ENCODE measurements around the gene HSPA12B.

Gene HSPA12B

DNA sequence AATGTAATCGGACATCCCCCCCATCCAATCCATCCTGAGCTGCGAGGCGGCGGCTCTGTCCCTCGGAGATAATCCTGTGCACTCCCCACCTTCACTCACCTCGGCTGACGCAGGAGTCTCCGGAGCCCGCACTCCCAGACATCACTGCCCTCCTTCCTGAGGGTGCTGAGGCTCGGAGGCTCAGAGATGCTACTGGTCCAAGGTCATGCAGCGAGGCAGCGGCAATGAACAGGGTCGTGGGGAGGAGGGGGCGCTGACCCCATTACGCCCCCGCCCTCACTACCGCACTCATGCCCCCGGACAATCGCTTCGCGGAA is 34.6 kb downstream of the HSPA12B start:
- DNase-seq (ENCODE audit: low spot score), result no peak

DNA sequence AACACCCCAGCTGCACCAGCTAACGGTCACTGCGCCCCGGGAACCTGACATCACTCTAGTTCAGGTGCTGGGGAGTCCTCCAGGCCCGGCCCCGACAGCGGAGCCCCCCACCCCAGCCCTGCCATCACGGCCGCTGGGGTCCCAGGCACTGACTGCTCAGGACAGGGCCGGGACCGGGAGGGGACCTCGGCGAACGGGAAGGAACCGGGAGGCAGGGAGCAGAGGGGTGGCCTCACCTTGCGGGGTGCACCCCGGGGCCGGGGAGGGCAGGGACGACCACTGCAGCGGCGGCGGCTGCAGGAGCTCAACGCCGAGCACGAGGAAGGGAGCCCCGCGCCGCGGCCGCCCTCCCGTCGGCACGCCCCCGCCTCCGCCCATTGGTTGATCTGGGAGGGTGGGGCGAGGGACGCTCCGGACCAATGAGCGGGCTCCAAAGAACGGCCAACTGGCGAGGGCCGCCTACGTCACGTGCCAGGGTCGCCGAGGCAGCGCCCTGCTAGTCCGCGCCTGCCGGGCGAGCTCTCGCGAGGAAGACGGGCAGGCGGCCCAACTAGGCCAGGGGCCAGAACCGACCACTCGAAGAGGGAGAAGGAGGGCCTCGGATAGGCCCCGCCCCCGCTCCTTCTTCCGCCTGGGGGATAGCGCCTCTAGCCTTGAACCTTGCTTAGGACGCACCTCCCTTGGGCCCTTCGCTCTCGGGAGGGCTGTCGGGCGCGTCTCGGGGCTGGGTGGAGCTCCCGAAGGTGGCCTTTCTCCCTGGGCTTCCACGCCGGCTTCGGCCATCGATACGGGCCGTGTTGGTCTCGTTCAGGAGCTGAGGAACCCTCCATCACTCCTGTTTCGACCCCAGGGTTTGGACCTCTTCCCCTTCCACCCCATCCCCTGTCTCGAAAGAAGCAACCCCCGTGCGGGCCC is 35.2 kb downstream of the HSPA12B start, which contains the start of gene ADISSP:
TSS of gene ADISSP (minus strand) at position 327 of the 915 bp plus-strand sequence. CDS start 7,653 bp downstream, outside the sequence.
- DNase-seq (ENCODE audit: low spot score), result peak; percentile 99

DNA sequence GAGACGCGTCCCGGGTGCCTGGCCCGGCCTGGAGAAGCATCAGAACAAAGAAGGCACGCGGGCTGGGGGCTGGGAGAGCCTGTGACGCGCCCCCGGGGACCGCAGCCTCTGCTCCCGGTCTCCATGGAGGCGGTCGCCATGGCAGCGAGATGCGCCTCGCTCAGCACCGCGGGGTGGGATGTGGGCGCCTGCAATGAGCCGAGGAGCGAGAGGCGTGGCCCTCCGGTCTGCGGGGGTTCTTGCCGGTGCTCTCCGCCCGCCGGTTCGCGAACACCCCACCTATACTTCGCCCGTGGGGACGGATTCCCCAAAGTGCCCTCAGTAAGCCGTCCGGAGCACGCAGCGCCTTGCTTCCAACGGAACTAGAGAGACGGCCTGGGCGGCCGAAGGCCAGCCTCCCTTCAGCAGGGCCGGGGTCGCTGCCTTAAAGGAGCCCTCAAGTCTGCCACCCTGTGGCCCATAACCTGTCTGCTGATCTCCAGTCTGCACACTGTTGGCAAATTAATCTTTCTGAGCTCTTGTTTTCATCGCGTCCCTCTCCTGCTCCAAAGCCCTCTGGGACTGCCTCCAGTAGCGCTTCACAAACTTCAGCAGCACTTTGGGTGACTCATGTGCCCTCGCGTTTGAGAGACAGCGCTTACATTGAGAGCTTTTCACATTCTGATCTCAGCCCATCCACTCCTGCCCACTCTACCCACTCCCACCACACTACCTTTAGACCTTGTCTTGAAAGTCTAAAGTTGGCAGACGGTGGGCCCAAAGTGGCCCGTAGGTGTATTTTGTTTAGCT is 36.1 kb downstream of the HSPA12B start:
- peak; percentile 87 for DNase-seq (ENCODE audit: low spot score)

DNA sequence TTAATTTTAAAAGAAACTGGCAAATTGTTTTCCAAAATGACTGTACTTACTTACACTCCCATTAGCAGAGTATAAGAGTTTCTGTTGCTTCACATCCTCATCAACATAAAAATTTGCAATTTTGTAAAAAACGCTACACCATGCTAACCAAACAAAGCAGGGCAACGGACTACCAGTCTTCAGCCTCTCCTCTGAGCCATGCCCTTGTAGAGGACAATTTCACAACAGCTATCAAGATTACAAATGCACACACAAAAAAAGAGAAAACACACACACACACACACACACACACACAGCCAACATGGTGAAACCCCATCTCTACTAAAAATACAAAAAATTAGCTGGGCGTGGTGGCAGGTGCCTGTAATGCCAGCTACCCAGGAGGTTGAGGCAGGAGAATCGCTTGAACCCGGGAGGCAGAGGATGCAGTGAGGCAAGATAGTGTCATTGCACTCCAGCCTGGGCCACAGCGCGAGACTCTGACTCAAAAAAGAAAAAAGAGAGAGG is 39.1 kb downstream of the HSPA12B start:
- DNase-seq (ENCODE audit: low spot score), result no peak

DNA sequence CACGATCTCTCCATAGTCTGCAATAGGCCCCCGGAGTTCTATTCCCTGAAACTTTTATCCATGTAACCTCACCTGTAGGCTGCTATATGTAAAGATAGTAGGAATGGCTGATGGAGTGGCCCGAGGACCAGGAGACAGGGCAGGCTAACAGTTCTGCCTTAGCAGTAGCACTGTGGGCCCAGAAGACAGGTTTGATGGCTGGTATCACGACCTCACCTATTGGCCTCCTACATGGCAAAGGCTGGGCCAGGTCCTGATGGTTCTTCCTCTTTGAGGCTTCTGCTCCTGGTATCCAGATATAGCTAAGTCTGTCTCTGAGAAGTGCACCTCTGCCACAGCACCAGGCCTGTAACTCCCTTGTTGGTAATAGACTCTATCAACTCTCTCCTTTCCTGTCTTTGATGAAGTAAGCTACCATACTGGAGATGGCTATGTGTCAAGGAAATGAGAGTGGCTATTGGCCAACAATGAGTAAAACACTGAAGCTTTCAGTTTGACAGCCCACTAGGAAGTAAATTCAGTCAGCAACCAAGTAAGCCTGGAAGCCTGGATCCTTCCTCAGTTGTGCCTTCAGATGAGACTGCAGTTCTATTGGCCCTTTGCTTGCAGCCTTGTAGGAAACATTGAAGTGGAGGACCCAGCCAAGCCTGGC is 43.1 kb downstream of the HSPA12B start:
- no peak for DNase-seq (ENCODE audit: low spot score)

DNA sequence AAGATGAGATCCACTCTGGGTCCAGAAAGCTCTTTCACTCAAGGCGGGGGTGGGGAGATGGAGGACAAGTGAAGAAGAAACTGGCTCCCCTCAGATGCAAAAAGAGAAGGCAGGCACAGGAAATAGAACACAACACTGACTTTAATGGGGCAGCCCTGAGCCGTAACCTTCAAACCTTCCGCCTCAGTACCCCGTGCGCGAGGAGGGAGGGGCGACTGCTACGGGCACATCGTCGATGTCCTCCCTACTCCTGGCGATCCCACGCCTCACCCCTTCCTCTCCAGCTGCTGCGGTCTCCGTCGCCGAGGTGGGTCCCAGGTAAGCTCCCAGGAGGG is 44.9 kb downstream of the HSPA12B start:
- DNase-seq (ENCODE audit: low spot score), result no peak

DNA sequence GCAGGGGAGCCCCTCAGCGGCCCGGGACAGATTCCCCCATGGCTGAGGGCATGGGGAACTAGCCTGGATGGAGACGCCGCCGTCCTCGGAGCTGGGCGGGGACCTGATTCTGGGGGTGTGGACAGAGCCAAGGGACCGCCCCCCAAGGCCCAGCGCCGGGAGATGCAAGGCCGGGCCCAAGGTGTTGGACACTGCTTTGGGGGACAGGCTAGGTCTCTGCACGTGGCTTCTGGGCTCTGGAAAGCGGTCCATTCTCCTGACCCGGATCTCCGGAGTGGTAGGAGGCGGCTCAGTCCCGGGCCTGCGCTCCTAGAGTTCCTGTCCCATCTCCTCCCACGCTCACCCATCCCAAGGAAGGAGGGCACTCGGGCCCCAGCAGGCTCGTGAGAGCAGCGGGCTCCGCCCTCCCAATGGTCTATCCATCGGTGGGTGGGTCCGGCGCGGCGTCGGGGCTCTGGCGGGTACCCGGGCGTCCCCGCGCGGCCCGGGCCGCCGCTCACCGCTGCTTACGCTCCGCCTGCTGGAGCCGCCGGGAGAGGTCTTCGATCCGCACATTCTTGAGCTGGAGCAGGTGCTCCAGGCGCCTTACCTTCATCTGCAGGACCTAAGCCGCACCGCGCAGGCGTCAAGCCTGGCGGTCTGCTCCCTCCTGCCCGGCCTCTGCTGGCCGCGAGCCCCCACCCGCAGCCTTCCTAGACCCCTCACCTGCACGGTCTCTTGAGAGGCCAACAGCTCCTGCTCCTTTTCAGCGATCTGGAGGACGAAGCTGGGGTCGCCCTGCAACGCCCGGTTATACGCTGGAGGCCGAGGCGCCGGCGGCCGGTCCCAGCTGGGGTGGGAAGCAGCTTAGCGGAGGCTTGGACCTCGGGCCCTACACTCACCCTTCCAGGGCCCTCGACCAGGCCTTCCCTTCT is 45.5 kb downstream of the HSPA12B start:
- DNase-seq (ENCODE audit: low spot score), result peak; percentile 60

DNA sequence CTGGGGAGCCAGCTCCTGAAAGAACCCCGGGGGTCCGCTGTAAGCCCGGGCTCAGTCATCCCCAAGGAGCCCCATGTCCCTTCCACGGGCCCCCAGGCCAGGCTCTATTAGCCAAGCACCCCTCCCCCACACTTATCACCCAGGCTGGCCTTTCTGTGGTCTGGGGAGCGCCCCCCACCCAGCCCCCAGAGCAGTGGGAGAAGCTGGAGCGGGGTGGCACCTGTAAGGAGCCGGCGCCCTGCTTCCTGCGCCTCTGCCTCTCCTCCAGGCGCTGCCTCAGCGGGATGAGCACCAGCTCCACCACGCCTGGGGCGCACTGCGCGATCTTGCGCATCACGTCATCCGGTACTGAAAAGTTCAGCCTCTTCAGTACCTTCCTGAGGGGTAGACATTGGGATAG is 46.5 kb downstream of the HSPA12B start:
- DNase-seq (ENCODE audit: low spot score), result no peak

DNA sequence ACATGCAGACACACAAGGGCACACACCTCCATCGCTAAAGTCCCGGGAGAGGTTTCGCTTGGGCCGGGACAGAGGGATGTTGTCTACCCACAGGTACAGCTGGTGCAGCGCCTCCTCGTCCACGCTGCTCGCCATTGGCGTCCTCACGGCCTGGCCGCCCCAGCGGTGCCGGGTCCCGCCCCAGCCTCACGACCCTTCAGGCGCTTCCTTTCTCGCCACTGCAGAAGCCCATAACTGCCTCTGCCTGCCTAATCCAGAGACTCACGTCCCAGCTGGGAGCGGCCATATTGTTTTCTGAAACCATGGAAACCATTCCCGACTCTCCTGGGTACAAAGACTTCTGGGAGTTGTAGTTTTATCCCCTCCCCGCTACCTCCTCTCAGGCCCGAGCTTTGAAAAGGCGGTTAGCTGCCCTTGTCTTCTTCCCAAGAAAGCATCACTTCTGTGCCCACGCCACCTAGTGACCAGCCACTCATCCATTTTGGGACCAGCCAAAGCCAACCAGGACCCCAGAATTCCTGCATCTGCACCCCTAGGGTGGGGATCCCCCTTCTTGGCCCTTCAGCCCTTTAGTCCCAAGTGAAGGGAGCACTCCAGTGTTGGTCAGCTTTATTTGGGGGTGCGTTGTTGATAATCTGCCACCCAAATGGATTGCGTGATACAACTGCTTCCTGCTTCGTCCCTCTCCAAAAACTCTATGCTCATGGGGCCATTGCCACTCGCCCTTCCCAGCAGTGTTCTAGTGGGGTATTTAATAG is 48.8 kb downstream of the HSPA12B start, which contains the start of gene SPEF1:
TSS of gene SPEF1 (minus strand) at position 296 of the 758 bp plus-strand sequence. CDS start at position 135, 161 bp downstream.
- DNase-seq (ENCODE audit: low spot score), result peak; percentile 94

DNA sequence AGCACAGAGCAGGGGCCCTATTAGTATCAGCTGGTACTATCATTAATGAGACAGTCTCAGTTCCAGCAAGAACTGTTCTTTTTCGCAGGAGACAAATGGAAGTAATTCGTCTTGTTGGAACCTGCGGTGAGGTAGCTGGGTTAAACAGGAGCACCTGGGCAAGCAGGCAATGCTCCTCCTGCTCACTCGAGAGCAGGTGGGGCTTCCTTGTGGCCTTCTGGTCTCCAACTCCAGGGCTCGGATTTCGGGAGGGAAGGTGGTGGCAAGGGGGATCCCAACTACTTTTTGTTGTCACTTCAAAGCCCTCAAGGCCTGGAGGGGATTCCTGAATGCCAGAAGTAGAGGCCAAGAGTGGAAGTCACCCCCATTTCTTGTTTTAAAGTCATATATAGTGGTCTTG is 50.1 kb downstream of the HSPA12B start:
- no peak for DNase-seq (ENCODE audit: low spot score)

DNA sequence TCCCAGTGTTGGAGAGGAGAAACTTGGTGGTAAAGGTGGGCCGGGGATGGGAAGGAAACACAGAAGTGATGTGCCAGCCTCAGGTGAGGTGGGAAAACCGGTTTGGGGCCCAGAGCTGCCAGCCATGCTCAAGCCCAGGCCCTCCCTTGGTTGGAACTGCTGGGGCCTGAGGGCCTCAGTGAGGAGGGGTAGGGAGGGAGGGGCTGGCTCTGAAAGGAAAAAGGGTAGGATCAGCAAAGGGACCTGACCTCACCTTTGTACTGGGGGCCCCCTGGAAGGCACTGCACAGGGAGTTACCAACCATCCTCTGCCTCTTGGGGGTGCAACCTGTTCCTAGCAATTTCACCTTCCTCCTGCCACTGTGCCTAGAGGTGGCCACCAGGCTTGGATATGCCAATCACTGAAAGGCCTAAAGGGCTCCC is 50.6 kb downstream of the HSPA12B start:
- DNase-seq (ENCODE audit: low spot score), result no peak

DNA sequence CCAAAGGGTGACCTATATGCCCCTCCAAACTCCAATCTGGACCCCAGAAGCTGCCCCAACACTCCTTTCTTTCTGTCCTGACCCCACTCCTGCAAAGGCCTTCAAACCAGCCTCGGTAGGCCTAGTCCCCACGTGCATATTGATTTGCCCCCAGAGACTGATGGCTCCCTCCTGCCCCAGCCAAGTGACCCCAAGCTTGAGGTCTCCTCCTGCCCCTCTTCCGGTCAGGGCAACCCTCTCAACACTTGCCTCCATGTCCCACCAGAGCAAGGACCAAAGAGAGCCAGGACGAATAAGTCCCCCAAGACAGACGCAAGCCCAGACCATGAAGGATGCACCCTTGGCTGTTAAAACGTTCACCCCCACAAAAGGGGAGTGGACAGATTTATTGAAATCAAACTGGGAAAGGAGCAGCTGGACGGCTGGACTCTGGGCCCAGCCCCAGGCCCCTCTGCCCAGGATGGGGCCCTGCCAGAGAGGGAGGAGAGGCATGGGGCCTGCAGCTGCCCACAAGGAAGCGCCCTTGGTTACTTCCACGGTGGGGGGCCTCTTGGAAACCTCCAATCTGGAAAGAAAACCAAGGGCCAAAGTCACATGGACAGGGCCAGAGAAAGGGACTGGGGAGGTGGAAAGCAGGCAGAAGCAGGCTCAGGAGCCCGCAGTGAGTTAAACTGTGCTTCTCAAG is 51.2 kb downstream of the HSPA12B start:
- no peak for DNase-seq (ENCODE audit: low spot score)

DNA sequence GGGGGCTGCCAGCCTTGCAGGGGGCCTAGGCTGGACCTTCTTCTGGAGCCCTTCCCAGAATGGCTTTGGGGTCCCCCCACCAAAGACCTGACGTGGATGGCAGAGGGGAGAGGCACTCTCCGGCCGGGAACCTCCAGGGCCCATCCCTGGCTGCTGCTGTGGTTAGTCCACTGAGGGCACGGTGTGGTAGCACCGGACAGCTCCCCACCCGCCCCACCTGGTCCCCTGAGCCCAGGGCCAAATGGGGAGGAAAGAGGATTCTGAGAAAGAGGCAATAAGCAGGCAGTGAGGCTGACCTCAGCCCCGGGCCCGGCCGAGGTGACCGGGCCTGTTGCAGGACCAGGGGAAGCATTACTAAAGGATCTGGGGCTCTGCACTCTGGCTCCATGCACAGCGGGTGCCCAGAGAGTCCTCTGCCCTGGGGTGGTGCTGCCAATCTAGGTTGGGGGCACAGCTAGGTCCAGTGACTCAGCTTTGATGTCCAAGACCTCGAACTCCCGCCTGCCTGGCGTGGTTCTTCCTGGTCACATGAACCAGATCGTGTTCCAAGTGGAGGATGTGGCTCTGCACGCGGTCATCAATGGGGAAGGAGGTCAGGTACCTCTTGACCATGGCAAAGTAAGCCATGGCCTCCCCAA is 51.9 kb downstream of the HSPA12B start:
- DNase-seq (ENCODE audit: low spot score), result no peak

DNA sequence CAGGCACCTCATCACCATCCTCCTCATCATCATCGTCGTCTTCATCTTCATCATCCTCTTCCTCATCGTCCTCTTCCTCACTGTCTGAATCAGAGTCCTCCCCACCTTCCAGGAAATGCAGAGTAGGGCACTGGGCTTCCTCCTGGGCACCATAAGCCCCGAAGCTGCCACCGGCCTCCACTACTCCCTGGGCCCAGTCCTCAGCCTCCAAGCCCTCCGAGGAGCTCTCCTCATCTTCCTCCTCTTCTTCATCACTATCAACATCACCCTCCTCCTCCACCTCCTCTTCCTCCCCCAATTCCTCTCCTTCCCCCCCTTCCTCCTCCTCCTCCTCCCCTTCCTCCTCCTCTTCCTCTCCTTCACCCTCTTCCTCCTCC is 52.4 kb downstream of the HSPA12B start:
- no peak for DNase-seq (ENCODE audit: low spot score)

DNA sequence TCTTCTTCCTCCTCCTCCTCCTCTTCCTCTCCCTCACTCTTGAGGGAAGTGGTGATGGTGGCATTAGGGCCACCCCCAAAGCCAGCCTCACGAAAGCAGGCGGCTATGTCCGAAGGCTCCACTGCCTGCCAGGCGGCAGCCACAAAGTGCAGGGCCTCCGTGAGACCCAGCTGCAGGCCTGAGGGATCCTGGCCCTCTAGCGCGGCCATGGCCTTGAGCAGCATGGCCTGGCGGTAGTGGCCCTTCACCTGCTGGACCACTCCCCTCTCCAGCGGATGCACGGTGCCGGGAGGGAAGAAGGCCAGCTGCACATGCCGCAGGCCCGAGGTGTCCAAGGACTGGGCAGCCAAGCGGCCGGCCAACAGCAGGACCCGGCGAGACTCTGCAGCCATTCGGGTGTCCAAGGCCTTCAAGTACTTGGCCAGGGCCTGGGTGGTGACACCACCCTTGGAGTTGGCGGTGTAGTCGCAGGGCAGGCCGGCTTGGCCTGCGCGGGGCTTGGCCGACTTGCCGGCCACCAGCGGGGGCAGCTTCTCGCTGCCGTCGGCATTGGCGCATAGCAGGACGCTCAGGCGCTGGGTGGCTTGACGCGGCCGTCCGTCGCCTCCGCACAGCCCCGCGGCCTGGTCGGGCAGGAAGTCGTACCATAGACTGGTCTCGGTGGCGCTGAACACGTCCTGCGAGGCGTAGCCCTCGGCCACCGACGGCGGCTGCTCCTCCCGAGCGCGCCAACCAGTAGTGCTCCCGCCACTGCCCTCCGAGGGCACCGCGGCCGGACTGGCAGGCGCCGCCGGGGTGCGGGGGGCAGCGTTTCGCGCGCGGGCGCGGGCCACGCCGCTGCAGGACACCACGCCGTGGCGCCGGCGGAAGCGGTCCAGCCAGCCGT is 53.0 kb downstream of the HSPA12B start:
- no peak for DNase-seq (ENCODE audit: low spot score)

DNA sequence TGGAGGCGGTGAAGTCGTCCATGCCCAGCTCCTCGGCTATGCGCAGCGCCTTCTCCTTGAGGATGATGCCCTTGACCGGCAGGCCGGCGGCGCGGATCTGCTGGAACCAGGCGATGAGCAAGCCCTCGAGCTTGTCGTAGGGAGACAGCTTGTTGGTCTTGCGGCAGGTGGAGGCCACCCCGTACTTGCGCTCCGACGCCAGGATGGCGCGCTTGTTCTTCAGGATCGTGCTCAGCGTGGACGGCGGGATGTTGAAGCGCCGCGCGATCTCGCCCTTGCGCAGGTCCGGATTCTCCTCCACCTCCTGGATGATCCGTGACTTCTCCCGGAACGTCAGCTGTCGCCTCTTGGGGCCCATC is 53.6 kb downstream of the HSPA12B start:
- peak; percentile 59 for DNase-seq (ENCODE audit: low spot score)

DNA sequence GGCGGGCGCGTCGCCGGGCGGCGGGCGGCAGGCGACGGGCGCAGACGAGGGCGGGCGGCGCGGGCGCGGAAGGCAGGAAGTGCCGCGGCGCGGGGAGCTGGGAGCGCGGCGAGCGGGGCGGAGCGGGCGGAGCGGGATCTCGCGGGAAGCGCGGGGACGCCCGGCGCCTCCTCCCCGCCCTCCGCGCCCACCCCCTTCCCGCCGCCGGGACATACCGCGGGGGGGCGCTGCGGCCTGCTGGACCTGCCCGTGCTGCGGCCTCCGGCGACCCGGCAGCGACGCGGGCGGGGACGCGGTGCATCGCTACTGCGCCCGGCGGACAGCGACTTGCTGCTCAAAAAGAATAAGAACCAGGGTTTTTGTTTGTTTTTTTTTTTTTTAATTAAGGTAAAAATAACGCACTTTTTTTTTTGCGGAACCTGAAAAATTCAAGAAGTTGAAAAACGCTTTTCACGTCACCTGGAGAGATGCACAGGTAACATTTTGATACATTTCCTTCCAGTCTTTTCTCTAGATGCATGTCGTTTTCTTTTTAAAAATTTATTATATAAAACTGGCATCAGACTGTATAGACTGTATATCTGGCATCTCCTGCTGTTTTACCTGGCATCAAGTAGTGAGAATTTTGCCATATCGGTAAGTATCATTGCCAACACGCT is 54.3 kb downstream of the HSPA12B start, which contains the start of gene CENPB:
TSS of gene CENPB (minus strand) at position 76 of the 659 bp plus-strand sequence. CDS start 257 bp downstream, outside the sequence.
- peak; percentile 90 for DNase-seq (ENCODE audit: low spot score)

All from Ammon's horn (tissue), 1 donor.